ENCODE data around the gene MRPL52.
"Not testable (repeated sequence)": the region's sequence is repeated elsewhere in the genome, so short reads cannot be mapped to it uniquely, and the experiment has no call there.

The MRPL52 gene

DNA sequence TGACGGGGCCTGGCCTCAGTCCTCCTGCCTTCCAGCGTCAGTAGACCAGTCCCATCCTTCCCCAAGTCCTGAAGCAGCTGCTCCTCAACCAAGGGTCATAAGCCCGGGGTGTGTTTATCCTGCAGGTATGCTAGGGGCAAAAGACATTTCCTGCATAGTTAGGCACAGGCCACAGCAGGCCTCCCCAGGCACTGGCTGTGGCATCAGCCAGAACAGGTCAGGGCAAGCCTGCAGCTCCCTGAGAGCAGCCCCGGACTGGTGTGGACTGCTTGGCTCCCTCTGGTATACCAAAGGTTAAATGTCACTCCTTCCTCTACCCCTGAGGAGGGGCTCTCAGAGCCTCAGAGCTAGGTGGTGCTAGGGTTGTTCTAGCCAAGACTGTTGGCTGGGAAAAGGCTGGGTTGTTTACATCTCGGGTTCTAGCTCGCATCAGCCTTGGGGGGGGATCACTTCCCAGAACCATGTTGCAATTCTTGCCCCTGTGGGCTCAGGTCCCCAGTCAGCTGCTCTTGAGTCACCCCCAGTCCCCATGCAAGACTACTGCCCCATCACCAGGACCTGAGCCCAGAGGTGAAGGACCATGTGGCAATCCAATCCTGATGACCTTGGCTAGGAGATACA, 9.6 kb downstream of the MRPL52 start:
- DNase-seq, result no peak

DNA sequence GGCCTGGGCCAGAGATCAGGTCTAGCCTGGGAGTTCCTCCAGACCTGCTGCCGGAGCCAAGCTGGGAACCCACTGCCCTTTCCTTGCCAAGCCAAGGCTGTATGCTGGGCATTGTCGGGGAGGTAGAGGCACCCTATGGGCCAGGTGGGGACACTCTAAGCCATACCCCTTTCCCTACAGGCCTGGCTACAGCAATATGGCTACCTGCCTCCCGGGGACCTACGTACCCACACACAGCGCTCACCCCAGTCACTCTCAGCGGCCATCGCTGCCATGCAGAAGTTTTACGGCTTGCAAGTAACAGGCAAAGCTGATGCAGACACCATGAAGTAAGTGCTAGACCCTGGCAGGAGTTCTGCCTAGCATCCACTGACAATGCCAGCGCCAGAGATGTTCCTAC, 11.6 kb downstream of the MRPL52 start:
- DNase-seq, result no peak

DNA sequence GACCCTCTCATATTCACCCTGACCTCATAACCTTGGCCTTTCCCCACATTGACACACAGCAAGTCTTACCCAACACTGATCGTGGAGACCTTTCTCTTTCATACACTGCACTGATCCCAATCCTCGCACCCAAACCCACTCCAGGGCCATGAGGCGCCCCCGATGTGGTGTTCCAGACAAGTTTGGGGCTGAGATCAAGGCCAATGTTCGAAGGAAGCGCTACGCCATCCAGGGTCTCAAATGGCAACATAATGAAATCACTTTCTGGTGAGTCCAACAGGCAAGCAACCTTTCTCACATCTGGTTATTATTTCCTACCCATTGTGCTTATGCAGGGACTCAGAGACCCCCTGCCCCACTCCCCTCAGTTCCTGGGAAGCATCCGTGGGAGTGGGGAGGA, 12.1 kb downstream of the MRPL52 start:
- no peak for DNase-seq

- no peak for DNase-seq
These were observed 12.8 kb downstream of the MRPL52 start for GRCh38 chr14:22842211-22843122.

- no peak for DNase-seq
These were observed 13.6 kb downstream of the MRPL52 start for GRCh38 chr14:22843123-22843925.

- DNase-seq, result no peak
These were observed 14.8 kb downstream of the MRPL52 start for GRCh38 chr14:22844221-22845102.

GRCh38 chr14:22845103-22845394, 15.4 kb downstream of the MRPL52 start:
- DNase-seq, result no peak

DNA sequence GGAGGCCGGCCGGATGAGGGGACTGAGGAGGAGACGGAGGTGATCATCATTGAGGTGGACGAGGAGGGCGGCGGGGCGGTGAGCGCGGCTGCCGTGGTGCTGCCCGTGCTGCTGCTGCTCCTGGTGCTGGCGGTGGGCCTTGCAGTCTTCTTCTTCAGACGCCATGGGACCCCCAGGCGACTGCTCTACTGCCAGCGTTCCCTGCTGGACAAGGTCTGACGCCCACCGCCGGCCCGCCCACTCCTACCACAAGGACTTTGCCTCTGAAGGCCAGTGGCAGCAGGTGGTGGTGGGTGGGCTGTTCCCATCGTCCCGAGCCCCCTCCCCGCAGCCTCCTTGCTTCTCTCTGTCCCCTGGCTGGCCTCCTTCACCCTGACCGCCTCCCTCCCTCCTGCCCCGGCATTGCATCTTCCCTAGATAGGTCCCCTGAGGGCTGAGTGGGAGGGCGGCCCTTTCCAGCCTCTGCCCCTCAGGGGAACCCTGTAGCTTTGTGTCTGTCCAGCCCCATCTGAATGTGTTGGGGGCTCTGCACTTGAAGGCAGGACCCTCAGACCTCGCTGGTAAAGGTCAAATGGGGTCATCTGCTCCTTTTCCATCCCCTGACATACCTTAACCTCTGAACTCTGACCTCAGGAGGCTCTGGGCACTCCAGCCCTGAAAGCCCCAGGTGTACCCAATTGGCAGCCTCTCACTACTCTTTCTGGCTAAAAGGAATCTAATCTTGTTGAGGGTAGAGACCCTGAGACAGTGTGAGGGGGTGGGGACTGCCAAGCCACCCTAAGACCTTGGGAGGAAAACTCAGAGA, 16.3 kb downstream of the MRPL52 start:
- no peak for DNase-seq

DNA sequence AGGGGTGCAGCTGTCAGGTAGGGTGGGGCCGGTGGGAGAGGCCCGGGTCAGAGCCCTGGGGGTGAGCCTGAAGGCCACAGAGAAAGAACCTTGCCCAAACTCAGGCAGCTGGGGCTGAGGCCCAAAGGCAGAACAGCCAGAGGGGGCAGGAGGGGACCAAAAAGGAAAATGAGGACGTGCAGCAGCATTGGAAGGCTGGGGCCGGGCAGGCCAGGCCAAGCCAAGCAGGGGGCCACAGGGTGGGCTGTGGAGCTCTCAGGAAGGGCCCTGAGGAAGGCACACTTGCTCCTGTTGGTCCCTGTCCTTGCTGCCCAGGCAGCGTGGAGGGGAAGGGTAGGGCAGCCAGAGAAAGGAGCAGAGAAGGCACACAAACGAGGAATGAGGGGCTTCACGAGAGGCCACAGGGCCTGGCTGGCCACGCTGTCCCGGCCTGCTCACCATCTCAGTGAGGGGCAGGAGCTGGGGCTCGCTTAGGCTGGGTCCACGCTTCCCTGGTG, 17.2 kb downstream of the MRPL52 start:
- no peak for DNase-seq

DNA sequence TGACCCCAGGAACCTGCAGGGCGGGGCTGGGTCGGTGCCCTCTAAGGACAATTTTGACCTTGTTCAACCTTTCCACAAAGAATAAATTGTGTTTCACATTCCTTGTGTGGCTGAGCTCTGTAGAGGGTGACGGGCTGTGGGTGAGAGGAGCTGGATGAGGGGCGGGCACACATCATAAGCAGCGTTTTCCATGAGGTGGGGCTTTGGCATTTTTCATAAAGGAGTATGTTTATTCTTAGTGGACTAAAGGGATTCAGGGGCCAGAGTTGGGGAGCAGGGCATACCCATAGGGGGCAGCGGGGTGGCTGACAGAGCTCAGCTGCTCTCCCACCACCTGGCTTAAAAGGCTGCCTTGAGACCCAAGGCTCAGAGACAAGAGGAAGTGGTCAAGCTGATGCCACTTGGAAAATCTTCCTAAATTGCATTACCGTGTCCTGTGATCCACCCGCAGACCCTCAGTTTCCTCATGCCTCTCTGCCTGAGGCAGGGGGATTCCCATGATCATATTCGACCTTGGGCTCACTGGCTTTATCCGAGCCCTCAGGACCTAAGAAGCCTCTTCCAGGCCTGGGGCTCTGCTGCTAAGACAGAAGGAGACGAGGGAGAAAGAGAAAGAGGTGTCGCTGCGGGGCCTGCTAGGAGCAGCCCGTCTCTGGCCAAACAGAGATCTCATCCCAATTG, 18.1 kb downstream of the MRPL52 start:
- no peak for DNase-seq

- no peak for DNase-seq
These were observed 18.9 kb downstream of the MRPL52 start for GRCh38 chr14:22848351-22849164.

- DNase-seq, result no peak
These were observed 19.6 kb downstream of the MRPL52 start for GRCh38 chr14:22849212-22849819.

- DNase-seq, result no peak
These were observed 21.5 kb downstream of the MRPL52 start for GRCh38 chr14:22850944-22851764.

GRCh38 chr14:22852178-22852577, 22.5 kb downstream of the MRPL52 start:
- DNase-seq, result not testable (repeated sequence)

DNA sequence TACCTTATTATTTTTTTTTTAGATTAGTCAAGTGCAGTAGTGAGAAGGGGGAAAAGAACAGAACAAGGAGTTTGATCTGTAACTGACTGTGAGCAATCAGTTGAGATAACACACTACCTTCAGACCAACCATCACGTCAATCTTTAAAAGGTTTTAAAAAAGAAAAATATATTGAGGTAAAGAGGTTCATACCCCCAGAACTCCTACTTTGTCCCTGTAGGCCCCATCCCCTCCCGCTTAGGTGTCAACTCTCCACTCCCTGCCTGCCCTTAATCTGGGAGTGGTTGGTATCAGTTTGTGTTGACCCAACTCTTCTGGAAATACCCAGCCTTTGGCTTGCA, 22.9 kb downstream of the MRPL52 start:
- no peak for DNase-seq

- peak; percentile 50 for DNase-seq
These were observed 23.5 kb downstream of the MRPL52 start for GRCh38 chr14:22852940-22853767.

- not testable (repeated sequence) for DNase-seq
These were observed 24.6 kb downstream of the MRPL52 start for GRCh38 chr14:22854296-22854695.
